ENCODE results near the gene MAD2L1BP. TPM values are rescaled to one million over a fixed set of nuclear protein-coding genes. Genes with fewer than 3 reads are reported as not detected.
"Not testable (repeated sequence)": the region's sequence is repeated elsewhere in the genome, so short reads cannot be mapped to it uniquely, and the experiment has no call there.

The MAD2L1BP gene
- total RNA-seq, 1 experiment from 2014 or later: 25.7 TPM

DNA sequence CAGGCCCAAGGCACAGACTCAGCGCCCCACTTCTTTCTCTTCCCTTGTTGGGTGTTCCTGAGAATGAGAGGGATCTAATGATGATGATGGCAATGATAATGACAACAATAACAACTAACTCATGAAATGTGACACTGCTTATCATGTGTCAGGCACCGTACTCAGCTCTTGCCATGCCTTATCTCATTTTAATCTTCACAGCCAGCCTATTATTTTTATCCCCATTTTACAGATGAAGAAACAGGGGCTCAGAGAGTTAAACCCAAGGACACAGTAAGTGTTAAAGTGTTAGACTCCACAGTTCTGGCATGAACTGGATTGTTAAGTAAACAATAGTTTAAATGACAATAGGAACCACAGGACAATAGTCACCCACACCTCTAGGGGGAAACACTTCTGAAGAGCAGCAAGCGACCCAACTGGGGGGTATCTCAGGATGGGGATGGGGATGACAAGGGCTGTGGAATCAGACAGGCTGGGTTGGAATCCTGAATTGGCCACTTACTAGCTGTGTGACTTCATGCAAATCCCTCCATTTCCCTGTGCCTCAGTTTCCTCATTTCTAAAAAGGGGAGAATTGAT is 21.7 kb downstream of the MAD2L1BP start:
- no peaks in the 10 kb centered on the region for H4K20me1 ChIP-seq (ENCODE audit: insufficient read depth)
- TF ChIP-seq, protein P1, sequence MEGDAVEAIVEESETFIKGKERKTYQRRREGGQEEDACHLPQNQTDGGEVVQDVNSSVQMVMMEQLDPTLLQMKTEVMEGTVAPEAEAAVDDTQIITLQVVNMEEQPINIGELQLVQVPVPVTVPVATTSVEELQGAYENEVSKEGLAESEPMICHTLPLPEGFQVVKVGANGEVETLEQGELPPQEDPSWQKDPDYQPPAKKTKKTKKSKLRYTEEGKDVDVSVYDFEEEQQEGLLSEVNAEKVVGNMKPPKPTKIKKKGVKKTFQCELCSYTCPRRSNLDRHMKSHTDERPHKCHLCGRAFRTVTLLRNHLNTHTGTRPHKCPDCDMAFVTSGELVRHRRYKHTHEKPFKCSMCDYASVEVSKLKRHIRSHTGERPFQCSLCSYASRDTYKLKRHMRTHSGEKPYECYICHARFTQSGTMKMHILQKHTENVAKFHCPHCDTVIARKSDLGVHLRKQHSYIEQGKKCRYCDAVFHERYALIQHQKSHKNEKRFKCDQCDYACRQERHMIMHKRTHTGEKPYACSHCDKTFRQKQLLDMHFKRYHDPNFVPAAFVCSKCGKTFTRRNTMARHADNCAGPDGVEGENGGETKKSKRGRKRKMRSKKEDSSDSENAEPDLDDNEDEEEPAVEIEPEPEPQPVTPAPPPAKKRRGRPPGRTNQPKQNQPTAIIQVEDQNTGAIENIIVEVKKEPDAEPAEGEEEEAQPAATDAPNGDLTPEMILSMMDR (conservative IDR thresholded peaks at IDR 0.05): no peak
- no peak for TF ChIP-seq EZH2 (IDR thresholded peaks at IDR 0.05; ENCODE audit: low read depth)
- ChIA-PET POLR2A (ENCODE audit: unreplicated experiment) (no interaction called here), CTCF (no interaction called here)
- no TSS peak for BruUV-seq (replicated peaks)
- no peaks in the 10 kb centered on the region for H3K4me1 ChIP-seq (replicated peaks; ENCODE audit: insufficient read depth)
- no peaks in the 10 kb centered on the region for H3K27me3 ChIP-seq (ENCODE audit: insufficient read depth, low read depth)
- no peaks in the 10 kb centered on the region for H3K36me3 ChIP-seq (ENCODE audit: low read depth)
- peaks cover 6% of the 10 kb centered on the region; the same call in 1 of the 2 replicates for H3F3A ChIP-seq (ENCODE audit: insufficient read depth, low read depth)
- H3K9me3 ChIP-seq (ENCODE audit: insufficient read depth, low read depth): peaks cover 6% of the 10 kb centered on the region; the same call in 1 of the 2 replicates
- H3K27ac ChIP-seq: no peak overlapping the region
- no peak for DNase-seq
- H3K79me2 ChIP-seq (ENCODE audit: low read depth): no peaks in the 10 kb centered on the region
- H3K4me3 ChIP-seq: no peak overlapping the region
- H3K9me2 ChIP-seq (ENCODE audit: insufficient read depth): no peaks in the 10 kb centered on the region
- no peak overlapping the region for H3K4me2 ChIP-seq
- intact Hi-C loops (cut with micrococcal nuclease; ENCODE audit: unreplicated experiment): no loop called here
- H2AFZ ChIP-seq: no peak overlapping the region

DNA sequence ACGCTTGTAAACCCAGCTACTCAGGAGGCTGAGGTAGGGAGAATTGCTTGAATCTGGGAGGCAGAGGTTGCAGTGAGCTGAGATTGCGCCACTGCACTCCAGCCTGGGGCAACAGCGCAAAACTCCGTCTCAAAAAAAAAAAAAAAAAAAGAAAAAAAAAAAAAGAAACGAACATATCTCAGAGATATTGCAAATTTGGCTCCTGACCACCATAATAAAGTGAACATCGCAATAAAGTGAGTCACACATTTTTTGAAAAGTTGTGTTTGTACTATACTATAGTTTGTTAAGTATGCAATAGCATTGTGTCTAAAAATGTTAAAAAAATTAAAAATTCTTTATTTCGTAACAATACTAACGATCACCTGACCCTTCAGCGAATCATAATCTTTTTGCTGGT is 22.5 kb downstream of the MAD2L1BP start:
- TF ChIP-seq EZH2 (IDR thresholded peaks at IDR 0.05; ENCODE audit: low read depth): no peak
- TF ChIP-seq, protein P1 (conservative IDR thresholded peaks at IDR 0.05): no peak
- ChIA-PET CTCF (no interaction called here), POLR2A (ENCODE audit: unreplicated experiment) (no interaction called here)
- peak in 1 of 2 experiments; percentile 38 for DNase-seq
- H3K27ac ChIP-seq: no peak overlapping the region
- H3K4me3 ChIP-seq: no peak overlapping the region
- H3K4me2 ChIP-seq: no peak overlapping the region
- no peak overlapping the region for H2AFZ ChIP-seq
- no peaks in the 10 kb centered on the region for H3K27me3 ChIP-seq (ENCODE audit: insufficient read depth, low read depth)
- H3F3A ChIP-seq (ENCODE audit: insufficient read depth, low read depth): peaks cover 6% of the 10 kb centered on the region; the same call in 1 of the 2 replicates
- H3K4me1 ChIP-seq (replicated peaks; ENCODE audit: insufficient read depth): no peaks in the 10 kb centered on the region
- no peaks in the 10 kb centered on the region for H3K36me3 ChIP-seq (ENCODE audit: low read depth)
- H3K9me2 ChIP-seq (ENCODE audit: insufficient read depth): no peaks in the 10 kb centered on the region
- H4K20me1 ChIP-seq (ENCODE audit: insufficient read depth): no peaks in the 10 kb centered on the region
- BruUV-seq (replicated peaks): no TSS peak
- H3K79me2 ChIP-seq (ENCODE audit: low read depth): no peaks in the 10 kb centered on the region
- intact Hi-C loops (cut with micrococcal nuclease; ENCODE audit: unreplicated experiment): no loop called here
- H3K9me3 ChIP-seq (ENCODE audit: insufficient read depth, low read depth): peaks cover 6% of the 10 kb centered on the region; the same call in 1 of the 2 replicates

DNA sequence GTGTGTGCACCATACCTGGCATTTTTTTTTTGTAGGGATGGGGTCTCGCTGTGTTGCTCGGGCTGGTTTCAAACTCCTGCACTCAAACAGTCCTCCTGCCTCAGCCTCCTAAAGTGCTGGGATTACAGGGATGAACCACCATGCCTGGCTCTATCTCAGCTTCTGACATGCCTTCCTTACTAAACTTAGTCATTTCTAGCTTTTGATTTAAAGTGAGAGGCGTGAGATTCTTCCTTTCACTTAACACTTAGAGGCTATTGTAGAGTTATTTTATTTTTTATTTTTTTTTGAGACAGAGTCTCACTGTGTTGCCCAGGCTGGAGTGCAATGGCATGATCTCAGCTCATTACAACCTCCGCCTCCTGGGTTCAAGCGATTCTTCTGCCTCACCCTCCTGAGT is 27.3 kb downstream of the MAD2L1BP start:
- H4K20me1 ChIP-seq (ENCODE audit: insufficient read depth); H3K27me3 ChIP-seq (ENCODE audit: insufficient read depth, low read depth); H3K4me2 ChIP-seq; H3K9me3 ChIP-seq (ENCODE audit: insufficient read depth, low read depth); H3K79me2 ChIP-seq (ENCODE audit: low read depth); CTCF ChIA-PET; H3K9me2 ChIP-seq (ENCODE audit: insufficient read depth); H2AFZ ChIP-seq; DNase-seq; BruUV-seq (replicated peaks); H3K36me3 ChIP-seq (ENCODE audit: low read depth); H3K4me3 ChIP-seq; intact Hi-C loops (cut with micrococcal nuclease; ENCODE audit: unreplicated experiment); H3K27ac ChIP-seq: not testable (repeated sequence)
- POLR2A ChIA-PET (ENCODE audit: unreplicated experiment): interaction anchor here (0.6 kb wide), 1 partner anchor 207 kb away, joined by 3 read pairs; no protein-coding TSS in a partner anchor
- H3K4me1 ChIP-seq (replicated peaks; ENCODE audit: insufficient read depth): peaks cover 27% of the 10 kb centered on the region
- H3F3A ChIP-seq (ENCODE audit: insufficient read depth, low read depth): peaks cover 17% of the 10 kb centered on the region

Measured in PC-9 (cell line).